NCI-H82 treated with DMSO at 0.1 percent for 48 hours (cell line): ENCODE measurements around the gene MRFAP1.
"Not testable (repeated sequence)": the region's sequence is repeated elsewhere in the genome, so short reads cannot be mapped to it uniquely, and the experiment has no call there.

Experiments used
- DNase-seq: peaks from one replicate; lab custom pipeline; 2025; ENCODE audit not compliant: unreplicated experiment; lab: John Stamatoyannopoulos, UW

Gene MRFAP1

GRCh38 chr4:6610856-6611430 is 29.5 kb upstream of the MRFAP1 start:
- DNase-seq, result no peak

DNA sequence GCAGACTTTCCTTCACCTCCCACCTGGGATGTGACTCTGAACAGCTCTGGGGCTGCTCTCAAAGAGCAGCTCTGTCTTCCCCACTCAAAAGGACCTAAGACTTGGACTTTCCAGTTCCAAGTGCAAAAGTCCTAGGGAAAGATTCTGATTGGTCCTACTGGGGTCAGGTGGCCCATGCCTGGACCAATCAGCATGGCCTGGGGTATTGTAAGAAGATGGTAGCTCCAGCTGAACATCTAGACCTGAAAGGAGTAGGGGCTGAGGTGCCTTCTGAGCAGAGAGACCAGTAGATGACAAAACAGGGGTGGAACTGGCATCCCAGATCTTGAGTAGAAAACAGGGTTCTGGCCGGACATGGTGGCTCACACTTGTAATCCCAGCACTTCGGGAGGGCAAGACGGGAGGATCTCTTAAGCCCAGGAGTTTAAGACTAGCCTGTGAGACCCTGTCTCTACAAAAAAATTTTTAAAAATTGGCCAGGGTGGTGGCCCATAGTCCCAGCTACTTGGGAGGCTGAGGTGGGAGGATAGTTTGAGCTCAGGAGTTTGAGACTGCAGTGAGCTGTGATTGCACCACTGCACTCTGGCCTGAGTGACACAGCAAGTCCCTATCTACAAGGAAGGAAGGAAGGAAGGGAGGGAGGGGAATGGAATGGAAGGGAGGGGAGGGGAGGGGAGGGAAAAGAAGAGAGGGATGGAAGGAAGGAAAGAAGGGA is 27.4 kb upstream of the MRFAP1 start:
- DNase-seq, result no peak

DNA sequence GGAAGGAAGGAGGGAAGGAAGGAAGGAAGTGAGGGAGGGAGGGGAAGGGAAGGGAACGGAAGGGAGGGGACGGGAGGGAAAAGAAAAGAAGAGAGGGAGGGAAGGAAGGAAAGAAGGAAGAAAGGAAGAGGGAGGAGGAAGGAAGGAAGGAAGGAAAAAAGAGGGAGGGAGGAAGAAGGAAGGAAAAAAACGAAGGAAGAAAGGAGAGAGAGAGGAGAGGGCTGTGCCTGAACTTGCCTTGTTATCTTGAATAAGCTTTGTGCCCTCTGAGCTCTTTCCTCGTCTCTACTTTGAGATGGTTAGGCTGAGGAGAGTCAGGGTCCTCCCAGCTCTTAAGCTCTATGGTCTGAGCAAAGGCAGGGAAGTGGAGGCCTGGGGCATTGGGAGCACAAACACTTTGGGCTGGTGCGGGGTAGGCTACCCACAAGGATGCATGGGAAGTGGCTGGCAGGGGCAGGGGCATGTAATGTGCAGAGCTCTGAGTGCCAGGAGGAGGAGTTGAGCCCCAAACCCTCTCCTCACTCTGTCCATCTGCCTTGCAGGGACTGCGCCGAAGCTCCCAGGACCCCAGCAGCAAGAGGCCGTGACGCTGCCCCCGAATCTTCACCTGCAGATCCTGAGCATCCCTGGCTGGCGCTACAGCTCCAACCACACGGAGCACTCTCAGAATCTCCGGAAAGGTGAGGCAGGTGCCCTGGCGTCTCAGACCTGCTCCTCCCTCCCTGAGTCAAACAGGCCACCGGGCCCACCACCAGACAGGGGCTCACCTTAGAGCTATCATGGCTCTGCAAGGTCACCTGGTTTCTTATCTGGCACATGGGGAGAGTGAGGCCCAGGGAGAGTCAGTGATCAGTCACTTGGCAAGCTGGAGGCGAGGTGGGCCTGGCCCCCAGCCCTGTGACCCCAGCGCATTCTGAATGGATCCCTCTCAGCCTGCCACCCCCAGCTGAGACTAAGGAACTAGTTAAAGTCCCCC is 26.5 kb upstream of the MRFAP1 start:
- DNase-seq, result no peak

DNA sequence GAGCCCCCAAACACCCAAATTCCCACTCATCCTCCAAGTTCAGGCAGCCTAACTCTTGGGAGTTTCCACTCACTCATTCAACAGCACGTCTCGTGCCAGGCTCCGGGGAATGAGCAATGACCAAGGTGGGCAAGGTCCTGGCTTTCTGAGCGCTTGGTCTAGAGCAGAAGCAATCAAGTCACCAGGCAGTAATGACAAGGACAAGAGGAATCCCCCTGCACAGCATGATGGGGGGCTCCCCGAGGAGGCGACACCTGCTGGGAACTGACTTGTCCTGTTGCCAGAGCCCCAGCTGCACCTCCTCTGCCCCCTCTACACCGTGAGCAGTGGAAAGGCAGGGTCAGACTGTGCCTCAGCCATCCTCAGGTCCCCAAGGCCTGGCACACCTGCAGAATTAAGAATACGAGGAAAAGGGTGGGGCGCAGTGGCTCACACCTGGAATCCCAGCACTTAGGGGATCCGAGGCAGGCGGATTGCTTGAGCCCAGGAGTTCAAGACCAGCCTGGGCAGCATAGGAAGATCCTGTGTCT is 25.7 kb upstream of the MRFAP1 start:
- no peak for DNase-seq

- no peak for DNase-seq
Measured at GRCh38 chr4:6616087-6616995, 24.1 kb upstream of the MRFAP1 start.

- no peak for DNase-seq
Measured at GRCh38 chr4:6617246-6617645, 23.2 kb upstream of the MRFAP1 start.

- no peak for DNase-seq
Measured at GRCh38 chr4:6618386-6619115, 21.9 kb upstream of the MRFAP1 start.

DNA sequence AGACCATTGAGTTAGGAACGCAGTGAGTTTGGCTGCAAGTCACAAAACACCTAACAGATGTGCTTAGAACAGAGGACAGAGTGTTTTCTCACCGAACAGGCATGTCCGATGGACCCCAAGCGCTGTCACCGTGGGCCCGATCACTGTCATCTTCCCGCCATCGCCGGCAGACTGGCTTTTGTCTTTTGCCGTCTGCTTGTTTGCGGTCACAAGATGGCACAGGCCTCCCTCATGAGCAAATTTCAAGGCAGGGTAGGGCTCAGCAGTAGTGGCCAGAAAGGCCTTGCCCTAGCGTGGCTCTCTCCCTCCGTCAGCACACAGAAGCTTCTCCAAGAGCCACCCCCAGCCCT is 21.4 kb upstream of the MRFAP1 start:
- DNase-seq, result no peak

GRCh38 chr4:6619466-6620255 is 20.8 kb upstream of the MRFAP1 start:
- DNase-seq, result no peak

DNA sequence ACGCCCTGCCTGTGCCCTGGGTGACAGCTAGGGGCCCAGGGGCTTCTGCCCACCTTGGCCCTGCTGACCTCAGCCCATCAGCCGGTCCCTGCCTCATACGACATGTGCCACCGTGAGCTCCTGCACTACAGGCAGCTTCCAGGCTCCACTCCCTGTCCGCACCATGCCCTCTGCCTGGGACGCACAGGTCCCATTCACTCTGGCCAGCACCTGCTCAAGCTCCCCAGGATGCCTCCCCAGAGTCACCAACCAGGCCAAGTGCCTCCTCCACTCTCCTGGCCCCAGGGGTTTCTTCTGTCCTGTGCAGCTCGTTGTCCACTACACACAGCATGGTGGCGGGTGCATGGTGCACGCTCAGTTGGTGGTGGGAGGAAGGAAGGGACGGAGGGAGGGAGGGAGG is 20.2 kb upstream of the MRFAP1 start:
- no peak for DNase-seq

- DNase-seq, result no peak
Measured at GRCh38 chr4:6620891-6621555, 19.5 kb upstream of the MRFAP1 start.

- DNase-seq, result no peak
Measured at GRCh38 chr4:6621556-6621927, 18.9 kb upstream of the MRFAP1 start.

DNA sequence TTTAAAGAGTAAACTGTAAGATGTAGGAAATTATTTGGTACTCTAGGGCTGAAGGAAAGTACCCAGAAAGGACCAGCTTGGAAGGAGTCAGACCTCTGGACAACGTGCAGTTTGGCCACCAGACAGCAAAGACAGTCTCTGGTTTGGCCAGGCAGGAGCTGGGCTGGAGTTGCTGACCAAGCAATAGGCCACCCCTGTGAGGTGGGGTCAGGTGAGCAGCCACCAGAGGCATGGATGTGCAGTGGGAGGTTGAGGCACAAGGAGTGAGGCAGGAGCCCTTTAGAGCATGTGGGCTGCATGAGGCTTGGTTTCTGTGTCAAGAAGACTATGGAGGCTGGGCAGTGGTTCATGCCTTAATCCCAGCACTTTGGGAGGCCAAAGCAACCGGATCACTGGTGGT is 17.7 kb upstream of the MRFAP1 start:
- no peak for DNase-seq

DNA sequence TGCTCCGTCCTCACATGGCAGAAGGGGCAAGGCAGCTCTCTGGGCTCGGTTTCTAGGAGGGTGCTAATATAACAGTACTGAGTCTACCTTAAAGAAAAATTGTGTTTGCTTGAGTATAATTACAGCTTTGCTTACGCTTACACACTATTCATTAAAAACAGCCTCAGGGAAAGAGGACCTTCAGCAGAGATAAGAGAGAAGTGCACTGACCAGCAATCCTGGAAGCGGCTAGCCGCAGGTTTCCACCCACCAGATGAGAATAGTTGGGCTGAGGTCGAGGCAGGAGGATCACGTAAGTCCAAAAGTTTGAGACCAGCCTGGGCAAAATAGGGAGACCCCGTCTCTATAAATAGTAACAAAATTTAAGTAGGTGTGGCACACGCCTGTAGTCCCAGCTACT is 15.2 kb upstream of the MRFAP1 start:
- DNase-seq, result no peak

GRCh38 chr4:6626066-6626465 is 14.4 kb upstream of the MRFAP1 start:
- DNase-seq, result no peak

- DNase-seq, result no peak
Measured at GRCh38 chr4:6627832-6628231, 12.7 kb upstream of the MRFAP1 start.

DNA sequence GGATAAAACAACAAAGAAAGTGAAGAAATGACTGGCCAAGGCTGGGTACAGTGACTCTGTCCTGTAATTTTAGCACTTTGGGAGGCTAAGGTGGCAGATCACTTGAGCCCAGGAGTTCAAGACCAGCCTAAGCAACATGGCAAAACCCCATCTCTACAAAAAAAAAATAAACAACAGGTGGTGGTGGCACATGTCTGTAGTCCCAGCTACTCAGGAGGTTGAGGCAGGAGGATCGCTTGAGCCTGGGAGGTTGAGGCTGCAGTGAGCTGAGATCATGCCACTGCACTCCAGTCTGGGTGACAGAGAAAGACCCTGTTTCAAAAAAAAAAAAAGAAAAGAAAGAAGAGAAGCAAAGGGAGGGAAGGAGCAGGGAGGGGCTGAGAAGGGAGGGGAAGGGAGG is 12.0 kb upstream of the MRFAP1 start:
- not testable (repeated sequence) for DNase-seq

- no peak for DNase-seq
Measured at GRCh38 chr4:6632125-6632524, 8.4 kb upstream of the MRFAP1 start.
